PC-3 (cell line): ENCODE measurements around the gene BAIAP2L1.

ENCODE experiments used
- CTCF ChIP-seq: fragments of 300-600 bp; sonication (generic); conservative IDR thresholded peaks from 2 replicates; pipeline ENCODE4 v1.5.1; 2017; ENCODE audit warnings: antibody characterized with exemption, low read depth, mild to moderate bottlenecking, low read length
- EZH2 ChIP-seq: fragments of 300-600 bp; sonication (generic); IDR thresholded peaks from one replicate; pipeline ENCODE4 v1.6.1; 2017; ENCODE audit warnings: antibody characterized with exemption, mild to moderate bottlenecking, low read length; ENCODE audit not compliant: unreplicated experiment

GRCh38 chr7:98276241-98276761, 124.6 kb downstream of the BAIAP2L1 start:
- TF ChIP-seq CTCF, result no peak
- no peak for TF ChIP-seq EZH2
